Articular chondrocyte of knee joint (primary cell): ENCODE results near the gene SPATA2L. TPM values are rescaled to one million over a fixed set of nuclear protein-coding genes. Genes with fewer than 3 reads are reported as not detected.

ENCODE experiments used
- total RNA-seq: library from RNA; depleted of rRNA; stranded (reverse); fragments of >200 nt; gene quantifications from 2 replicates; pipeline ENCODE4 v1.2.3, GENCODE V29; 2012

Gene SPATA2L
- 5.2 and 5.9 TPM in 2 replicates for total RNA-seq

GRCh38 chr16:89701425-89702406, at the start of gene SPATA2L:
Gene SPATA2L, minus strand, starts transcription at chr16:89701705. Its CDS starts 473 bp downstream, at chr16:89701232.

GRCh38 chr16:89720813-89721545, 19.5 kb upstream of the SPATA2L start, which contains the start of the genes VPS9D1 and ZNF276:
Gene VPS9D1, minus strand, starts transcription at chr16:89720898. Its CDS starts 37 bp downstream, at chr16:89720861.
Gene ZNF276, plus strand, starts transcription at chr16:89721537. Its CDS starts 104 bp downstream, at chr16:89721641.

GRCh38 chr16:89686520-89687091, 14.9 kb downstream of the SPATA2L start, which contains the start of gene CDK10:
Gene CDK10, plus strand, starts transcription at chr16:89686689. Its CDS starts 22 bp downstream, at chr16:89686711.

GRCh38 chr16:89657442-89658220, 43.9 kb downstream of the SPATA2L start, which contains the start of the genes CHMP1A and SPATA33:
Gene CHMP1A, minus strand, starts transcription at chr16:89657708. Its CDS starts 120 bp downstream, at chr16:89657588.
Gene SPATA33, plus strand, starts transcription at chr16:89657836. Its CDS starts 76 bp downstream, at chr16:89657912.

Other genes starting within 250 kb of the SPATA2L start
- gene ANKRD11, start 211.1 kb downstream of the SPATA2L start, total RNA-seq, result 70.0 and 104 TPM in 2 replicates
- 75.4 and 83.2 TPM in 2 replicates for gene SPG7, start 193.3 kb downstream of the SPATA2L start, total RNA-seq
- 2,509 and 2,570 TPM in 2 replicates for gene RPL13, start 141.0 kb downstream of the SPATA2L start, total RNA-seq
- gene CPNE7, start 125.9 kb downstream of the SPATA2L start, total RNA-seq, result 0.22 and 0.26 TPM in 2 replicates
- gene DPEP1, start 88.1 kb downstream of the SPATA2L start, total RNA-seq, result not detected in 2 replicates
- gene CHMP1A, start 44.0 kb downstream of the SPATA2L start, total RNA-seq, result 64.0 and 85.7 TPM in 2 replicates
- 2.7 and 3.1 TPM in 2 replicates for gene SPATA33, start 43.9 kb downstream of the SPATA2L start, total RNA-seq
- gene CDK10, start 15.0 kb downstream of the SPATA2L start, total RNA-seq, result 30.5 and 30.8 TPM in 2 replicates
- 10.2 and 12.5 TPM in 2 replicates for gene VPS9D1, start 19.2 kb upstream of the SPATA2L start, total RNA-seq
- gene ZNF276, start 19.8 kb upstream of the SPATA2L start, total RNA-seq, result 8.2 and 13.1 TPM in 2 replicates
- gene FANCA, start 114.9 kb upstream of the SPATA2L start, total RNA-seq, result 7.4 and 8.8 TPM in 2 replicates
- 2.2 TPM in 2 replicates for gene SPIRE2, start 126.8 kb upstream of the SPATA2L start, total RNA-seq
- gene TCF25, start 171.9 kb upstream of the SPATA2L start, total RNA-seq, result 166 and 179 TPM in 2 replicates
- gene MC1R, start 217.2 kb upstream of the SPATA2L start, total RNA-seq, result 5.4 and 8.2 TPM in 2 replicates
- gene TUBB3, start 221.6 kb upstream of the SPATA2L start, total RNA-seq, result 90.6 and 121 TPM in 2 replicates
- gene DEF8, start 247.1 kb upstream of the SPATA2L start, total RNA-seq, result 45.2 and 47.9 TPM in 2 replicates